GM20431 (cell line): ENCODE results near the gene TSFM.

ENCODE experiments used
- in situ Hi-C: fragments of 300-500 bp; cut with MseI, MboI; formaldehyde crosslinking; loops from one replicate; pipeline ENCODE4 v1.15.0; 2020; ENCODE audit warnings: low sequenced_read_pairs; ENCODE audit not compliant: unreplicated experiment

TSFM gene

DNA sequence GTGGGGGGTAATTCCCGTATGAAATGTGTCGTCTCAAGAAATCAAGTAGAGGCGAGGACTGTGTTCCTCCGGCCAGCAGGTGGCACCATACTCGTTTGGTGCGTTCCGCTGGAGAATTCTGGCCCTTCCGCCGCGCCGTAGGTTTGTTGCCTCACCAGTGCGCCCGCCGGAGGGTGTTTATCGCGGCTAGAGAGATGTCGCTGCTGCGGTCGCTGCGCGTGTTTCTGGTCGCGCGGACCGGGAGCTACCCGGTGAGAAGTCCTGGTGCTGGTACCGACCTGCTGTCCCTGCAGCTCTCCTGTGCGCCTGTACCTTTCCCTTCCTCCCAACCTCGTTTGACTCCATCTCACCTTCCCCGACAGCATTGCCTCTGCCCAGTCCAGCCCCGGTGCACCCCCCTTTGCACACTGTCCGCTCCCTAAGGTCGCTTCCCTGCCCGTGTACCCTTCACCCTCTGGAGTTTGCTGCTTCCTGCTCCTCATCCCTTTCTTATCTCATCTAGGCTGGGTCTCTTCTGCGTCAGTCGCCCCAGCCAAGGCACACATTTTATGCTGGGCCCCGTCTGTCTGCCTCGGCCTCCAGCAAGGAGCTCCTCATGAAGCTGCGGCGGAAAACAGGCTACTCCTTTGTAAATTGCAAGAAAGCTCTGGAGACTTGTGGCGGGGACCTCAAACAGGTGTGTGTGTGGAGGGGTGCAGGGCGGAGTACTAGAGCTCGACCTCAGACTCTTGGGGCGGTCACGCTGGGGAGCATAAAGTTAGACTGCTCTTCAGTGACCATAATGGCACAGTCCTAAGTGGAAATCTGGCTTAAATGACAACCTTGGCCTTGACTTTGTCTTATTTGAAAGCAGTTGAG lies at the start of gene TSFM:
TSFM (plus strand) TSS at position 180 of the 858 bp plus-strand sequence; CDS start at position 195, 15 bp downstream.
- in situ Hi-C loops: no loop called here

- in situ Hi-C loops: no loop called here
Observed at GRCh38 chr12:57733928-57734327, 48.7 kb upstream of the TSFM start.

- in situ Hi-C loops: no loop called here
Observed at GRCh38 chr12:57734591-57734990, 48.0 kb upstream of the TSFM start.

DNA sequence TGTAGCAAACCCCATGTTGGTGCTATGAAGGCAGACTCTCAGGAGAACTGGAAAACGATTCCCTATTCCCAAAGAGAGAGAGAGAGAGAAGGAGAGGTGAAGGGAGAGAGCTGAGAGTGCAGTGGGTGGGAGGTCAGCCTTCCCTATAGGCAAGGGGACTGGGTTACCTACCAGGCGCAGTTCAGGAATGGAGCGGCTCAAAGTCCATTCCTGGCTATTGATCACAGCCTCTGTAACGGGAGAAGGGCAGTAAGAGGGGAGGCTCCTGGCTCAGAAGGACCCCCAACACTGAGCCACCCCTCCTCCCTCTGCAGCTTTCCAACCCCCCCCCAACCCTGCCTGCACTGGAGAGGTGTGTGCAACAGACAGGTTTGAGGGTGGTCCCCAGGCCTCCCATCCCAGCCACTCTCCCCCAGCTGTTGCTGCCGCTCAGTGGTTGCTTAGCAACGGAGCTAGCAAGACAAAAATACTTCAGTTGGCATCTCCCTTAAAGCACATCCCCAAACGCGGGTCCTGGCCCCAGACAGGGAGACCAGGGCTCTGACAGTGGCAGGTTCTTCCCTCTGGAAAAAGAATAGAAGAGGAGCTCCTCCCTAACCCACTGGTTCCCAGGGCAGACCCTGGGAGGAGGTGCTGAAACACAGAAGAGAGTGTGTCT lies 47.3 kb upstream of the TSFM start:
- in situ Hi-C loops: no loop called here

DNA sequence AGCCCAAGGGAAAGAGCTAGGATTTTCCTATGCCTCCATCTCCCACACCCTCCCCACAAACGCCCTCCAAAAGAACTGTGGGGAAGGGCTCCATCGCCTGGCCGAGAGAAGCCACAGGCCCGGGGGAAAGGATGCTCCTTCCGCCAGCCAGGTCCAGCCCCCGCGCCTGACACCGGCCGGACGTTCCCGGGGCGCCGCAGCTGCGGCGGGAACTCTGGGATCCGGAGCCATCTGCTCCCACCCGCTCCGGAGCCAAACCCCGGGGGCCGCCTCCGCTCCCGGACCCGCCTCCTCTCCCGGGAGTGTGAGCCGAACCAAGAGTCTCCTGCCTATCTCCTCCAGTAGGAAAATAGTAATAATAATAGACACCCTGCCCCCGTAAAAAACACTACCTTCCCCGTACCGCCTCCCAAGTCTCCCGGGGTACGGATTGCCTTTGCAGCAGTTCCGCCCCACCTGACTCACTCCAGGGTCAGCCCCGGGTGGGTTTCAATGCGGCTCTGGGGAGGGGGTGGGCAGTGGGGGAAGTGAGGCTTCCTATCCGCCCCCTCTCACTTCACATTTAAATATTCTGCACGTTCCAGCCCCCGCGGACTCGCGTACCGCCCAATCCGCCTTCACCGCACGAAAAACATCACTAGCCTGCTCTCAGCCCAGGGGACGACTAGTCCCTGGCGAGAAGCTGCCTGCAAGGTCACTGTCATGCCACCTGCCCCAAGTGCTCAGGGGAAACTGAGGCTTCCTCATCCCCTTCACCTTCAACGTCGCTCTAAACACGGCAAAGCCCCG lies 46.4 kb upstream of the TSFM start:
- in situ Hi-C loops: no loop called here

DNA sequence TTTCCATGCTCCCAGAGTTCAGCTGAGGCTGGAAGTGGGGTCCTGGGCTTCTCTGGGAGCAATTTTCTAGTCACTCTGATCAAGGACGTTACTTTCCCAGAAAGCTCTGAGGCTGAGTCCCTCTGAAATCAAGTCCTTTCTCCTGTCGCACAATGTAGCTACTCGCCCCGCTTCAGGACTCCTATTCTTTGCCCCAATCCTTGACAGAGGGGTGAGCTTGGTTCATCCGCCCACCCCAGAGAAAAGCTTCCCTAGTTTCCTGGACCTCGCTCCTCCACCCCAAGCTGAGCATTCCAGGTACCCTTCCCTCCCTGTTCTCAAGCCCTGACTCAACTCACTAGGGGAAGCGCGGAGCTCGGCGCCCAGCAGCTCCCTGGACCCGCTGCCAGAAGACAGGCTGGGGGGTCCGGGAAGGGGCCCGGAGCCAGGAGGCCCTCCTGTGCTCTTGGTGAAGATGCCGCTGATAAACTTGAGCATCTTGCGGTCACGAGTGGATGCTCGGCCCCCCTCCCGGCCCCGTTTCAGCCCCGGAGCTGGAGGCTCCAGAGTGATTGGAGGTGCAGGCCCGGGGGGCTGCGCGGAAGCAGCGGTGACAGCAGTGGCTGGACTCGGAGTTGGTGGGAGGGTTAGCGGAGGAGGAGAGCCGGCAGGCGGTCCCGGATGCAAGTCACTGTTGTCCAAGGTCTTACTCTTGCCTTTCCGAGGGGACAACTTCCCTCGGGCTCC lies 45.7 kb upstream of the TSFM start:
- in situ Hi-C loops: no loop called here

DNA sequence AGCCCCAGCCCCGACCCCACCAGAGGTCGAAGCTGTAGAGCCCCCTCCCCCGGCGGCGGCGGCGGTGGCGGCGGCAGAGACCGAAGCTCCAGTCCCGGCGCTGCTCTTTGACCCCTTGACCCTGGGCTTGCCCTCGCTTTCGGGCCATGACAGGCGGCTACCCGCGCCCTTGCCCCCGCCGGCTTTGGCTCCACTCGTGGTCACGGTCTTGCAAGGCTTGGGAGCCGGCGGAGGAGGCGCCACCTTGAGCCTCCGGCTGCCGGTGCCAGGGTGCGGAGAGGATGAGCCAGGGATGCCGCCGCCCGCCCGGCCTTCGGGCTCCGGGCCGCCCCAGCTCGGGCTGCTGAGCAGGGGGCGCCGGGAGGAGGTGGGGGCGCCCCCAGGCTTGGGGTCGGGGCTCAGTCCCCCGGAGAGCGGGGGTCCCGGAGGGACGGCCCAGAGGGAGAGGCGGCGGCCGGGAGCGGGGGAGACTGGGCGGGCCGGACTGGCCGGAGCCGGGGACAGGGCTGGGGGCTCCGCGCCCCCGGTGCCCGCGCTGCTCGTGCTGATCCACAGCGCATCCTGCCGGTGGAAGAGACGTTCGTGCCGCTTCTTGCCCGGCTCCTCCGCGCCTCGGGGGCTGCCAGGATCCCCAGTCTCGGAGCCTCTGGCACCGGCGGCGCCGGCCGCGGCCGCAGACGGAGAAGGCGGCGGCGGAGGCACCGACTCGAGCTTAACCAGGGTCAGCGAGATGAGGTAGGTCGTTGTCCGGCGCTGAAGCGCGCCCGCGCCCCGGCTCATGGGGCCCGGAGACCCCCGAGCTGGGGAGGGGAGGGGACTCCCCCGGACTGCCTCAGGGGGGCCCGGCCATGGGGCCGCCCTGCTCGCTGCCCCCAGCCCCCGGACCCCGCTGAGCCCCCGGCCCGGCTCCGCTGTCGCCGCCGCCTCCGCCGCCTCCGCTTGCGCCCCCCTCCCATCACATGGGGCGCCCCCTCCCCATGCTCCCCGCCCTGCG lies 44.8 kb upstream of the TSFM start:
- in situ Hi-C loops: no loop called here

DNA sequence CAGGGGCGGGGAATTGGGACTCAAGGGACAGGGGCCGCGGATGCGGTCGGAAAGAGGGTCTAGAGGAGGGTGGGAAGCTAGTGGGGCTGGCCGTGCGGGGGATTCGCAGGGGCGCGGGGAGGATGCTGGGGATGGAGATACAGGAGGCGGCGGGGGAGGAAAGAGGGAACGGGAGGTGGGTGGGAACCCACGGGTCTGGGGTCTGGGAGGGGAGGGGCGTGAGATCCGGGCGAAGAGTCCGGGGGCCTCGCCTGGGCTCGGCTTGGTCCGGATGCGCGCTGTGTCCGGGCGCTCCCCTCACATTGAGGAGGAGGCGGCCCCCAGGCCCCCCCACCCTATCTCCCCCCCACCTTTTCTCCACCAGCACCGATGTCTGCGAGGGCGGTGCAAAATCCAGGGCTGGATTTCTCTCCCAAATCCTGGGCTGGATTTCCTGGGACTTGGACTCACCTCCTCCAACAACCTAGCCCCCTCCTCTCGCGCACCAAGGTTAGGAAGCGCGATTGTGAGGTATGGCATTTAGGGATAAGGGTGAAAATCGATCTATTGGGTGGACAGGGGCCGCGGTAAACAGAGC lies 43.8 kb upstream of the TSFM start, which contains the start of gene AGAP2:
AGAP2 (minus strand) TSS at position 82 of the 577 bp plus-strand sequence. CDS start 496 bp downstream, outside the sequence.
- in situ Hi-C loops: no loop called here

GRCh38 chr12:57739387-57739786 lies 43.2 kb upstream of the TSFM start:
- in situ Hi-C loops: no loop called here

DNA sequence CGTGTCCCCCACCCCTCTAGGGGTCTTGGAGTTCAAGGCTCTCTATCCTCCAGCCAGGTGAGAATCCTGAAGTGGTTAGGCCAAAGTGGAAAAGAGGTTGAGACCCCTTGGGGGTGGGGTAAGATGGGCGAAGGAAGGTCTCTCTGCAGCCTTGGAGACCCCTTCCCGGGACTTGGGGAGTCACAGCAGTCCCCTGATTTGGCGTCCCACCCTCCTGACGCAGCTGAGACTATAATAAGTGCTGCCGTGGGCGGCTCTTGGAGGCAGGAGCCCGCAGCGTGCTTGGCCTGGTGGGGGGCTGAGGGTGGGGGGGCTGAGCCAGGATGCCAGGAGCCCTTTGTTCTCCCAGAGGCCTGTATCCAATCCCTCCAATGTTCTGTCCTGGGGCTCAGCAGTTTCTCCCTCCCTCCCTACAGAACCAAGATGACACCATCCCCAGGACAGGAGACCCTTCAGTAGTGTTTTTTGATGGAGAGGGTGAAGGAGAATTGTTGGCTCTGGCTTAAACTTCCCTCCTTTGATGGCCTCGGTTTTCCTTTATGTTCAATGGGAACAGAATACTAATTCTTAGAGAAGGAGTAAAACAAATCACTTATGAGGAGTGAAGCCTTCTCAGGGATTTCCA lies 42.6 kb upstream of the TSFM start:
- in situ Hi-C loops: no loop called here

- in situ Hi-C loops: no loop called here
Observed at GRCh38 chr12:57740656-57741412, 41.8 kb upstream of the TSFM start.

DNA sequence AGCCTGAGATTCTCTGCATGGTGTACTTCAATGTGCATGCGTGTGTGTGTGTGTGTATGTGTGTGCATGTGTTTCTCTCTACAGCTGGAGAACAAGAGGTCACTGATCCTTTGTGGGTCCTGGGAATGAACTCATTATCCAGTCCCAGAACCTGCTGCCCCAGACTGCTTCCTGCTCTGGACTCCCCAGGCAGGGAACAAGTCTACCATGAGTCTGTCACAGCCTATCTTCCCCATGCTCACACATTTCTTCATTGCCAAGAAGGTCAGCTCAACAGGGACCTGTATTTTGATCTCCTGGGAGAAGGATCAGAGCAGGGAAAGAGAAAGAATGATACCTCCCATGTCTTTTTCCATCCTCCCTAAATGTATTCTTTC lies 41.2 kb upstream of the TSFM start:
- in situ Hi-C loops: no loop called here

GRCh38 chr12:57741844-57742738 lies 40.5 kb upstream of the TSFM start:
- in situ Hi-C loops: no loop called here

- in situ Hi-C loops: no loop called here
Observed at GRCh38 chr12:57743769-57744168, 38.8 kb upstream of the TSFM start.

DNA sequence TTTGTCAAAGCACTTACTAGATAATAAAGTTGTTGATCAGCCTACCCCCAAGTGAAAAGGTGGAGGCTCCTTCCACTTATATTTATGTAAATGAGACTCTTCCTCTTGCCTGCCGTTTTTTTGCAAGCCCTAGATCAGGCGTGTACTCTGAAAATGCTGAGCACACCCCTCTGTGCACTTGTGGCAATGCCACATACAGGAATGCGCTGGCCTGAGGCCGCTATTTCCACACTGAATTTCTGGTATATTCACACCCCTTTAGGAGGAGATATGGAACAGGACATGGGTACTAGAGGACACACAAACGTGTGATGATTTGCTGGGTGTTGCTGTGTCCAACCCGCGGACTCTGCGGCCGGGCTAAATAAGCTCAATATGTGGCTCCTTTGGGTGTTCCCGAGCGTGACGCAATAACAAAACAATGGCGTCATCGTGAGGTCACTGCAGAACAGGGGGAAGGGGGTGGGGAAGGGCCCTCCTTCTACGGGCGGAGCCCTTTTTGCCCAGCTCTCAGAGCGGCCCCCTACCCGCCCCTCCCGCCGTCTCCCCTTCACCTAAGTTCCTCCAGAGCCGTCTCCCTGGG lies 38.3 kb upstream of the TSFM start:
- in situ Hi-C loops: no loop called here
